Neuronal stem cell (in vitro differentiated cells): Measurements from ENCODE around the gene KRTAP10-2.

Experiments used
- DNase-seq: peaks from one replicate; pipeline ENCODE4 v3.0.0-alpha.2; 2013; ENCODE audit warnings: low spot score
- H2AFZ ChIP-seq: one replicate; pipeline ENCODE4 v1.6.1; 2013; ENCODE audit warnings: mild to moderate bottlenecking, low read length, inconsistent platforms
- H2AK5ac ChIP-seq: 2 replicates; pipeline ENCODE4 v1.6.1; 2013; ENCODE audit warnings: low read depth, mild to moderate bottlenecking, inconsistent platforms, low read length, moderate library complexity, mixed read lengths
- H2BK120ac ChIP-seq: 2 replicates; pipeline ENCODE4 v1.6.1; 2013; ENCODE audit warnings: low read depth, mild to moderate bottlenecking, inconsistent platforms, low read length, moderate library complexity, mixed read lengths
- H2BK12ac ChIP-seq: one replicate; pipeline ENCODE4 v1.6.1; 2013; ENCODE audit warnings: low read length, inconsistent platforms
- H2BK15ac ChIP-seq: 2 replicates; pipeline ENCODE4 v1.6.1; 2013; ENCODE audit warnings: mild to moderate bottlenecking, low read length, inconsistent platforms, mixed read lengths
- H2BK5ac ChIP-seq: one replicate; pipeline ENCODE4 v1.6.1; 2013; ENCODE audit warnings: inconsistent platforms, mild to moderate bottlenecking, low read length, moderate library complexity
- H3K14ac ChIP-seq: one replicate; pipeline ENCODE4 v1.6.1; 2013; ENCODE audit warnings: low read length, inconsistent platforms
- H3K18ac ChIP-seq: 2 replicates; pipeline ENCODE4 v1.6.1; 2013; ENCODE audit warnings: low read length, inconsistent platforms
- H3K23ac ChIP-seq: 2 replicates; pipeline ENCODE4 v1.6.1; 2013; ENCODE audit warnings: low read depth, mild to moderate bottlenecking, mixed read lengths, low read length, inconsistent platforms; ENCODE audit not compliant: poor library complexity
- H3K27ac ChIP-seq: replicated peaks from 3 replicates; pipeline ENCODE4 v1.5.1; 2013; ENCODE audit warnings: low read length, inconsistent platforms
- H3K27me3 ChIP-seq, 3 experiments: 2 replicates each; pipeline ENCODE4 v1.6.1; 2013; ENCODE audit warnings: low read length in 3 of 3, mild to moderate bottlenecking in 2 of 3, inconsistent platforms in 1 of 3, low read depth in 1 of 3, mixed read lengths in 1 of 3, moderate library complexity in 1 of 3; ENCODE audit not compliant: control insufficient read depth in 3 of 3, insufficient read depth in 3 of 3
- H3K36me3 ChIP-seq, 2 donors: replicated peaks in 1 of 2; 2 replicates each; pipeline ENCODE4 v1.6.1; 2013; ENCODE audit warnings: low read length in 2 of 2; ENCODE audit not compliant: control insufficient read depth in 2 of 2, insufficient read depth in 2 of 2
- H3K4ac ChIP-seq: 2 replicates; pipeline ENCODE4 v1.6.1; 2013; ENCODE audit warnings: inconsistent platforms, mild to moderate bottlenecking, low read length, moderate library complexity
- H3K4me1 ChIP-seq, 2 donors: 1 replicate in 1 of 2; 2 replicates in 1 of 2; pipeline ENCODE4 v1.6.1; 2013; ENCODE audit warnings: low read length in 2 of 2, low read depth in 1 of 2; ENCODE audit not compliant: control insufficient read depth in 2 of 2, insufficient read depth in 1 of 2
- H3K4me2 ChIP-seq: one replicate; pipeline ENCODE4 v1.6.1; 2013; ENCODE audit warnings: mild to moderate bottlenecking, low read length, inconsistent platforms; ENCODE audit not compliant: insufficient read depth, poor library complexity, severe bottlenecking
- H3K4me3 ChIP-seq, 2 donors: 2 replicates each; pipeline ENCODE4 v1.5.1; 2013; ENCODE audit warnings: low read length in 2 of 2, mild to moderate bottlenecking in 2 of 2, inconsistent platforms in 1 of 2, moderate library complexity in 1 of 2
- H3K79me1 ChIP-seq: one replicate; pipeline ENCODE4 v1.6.1; 2013; ENCODE audit warnings: low read depth, mild to moderate bottlenecking, inconsistent platforms, low read length, moderate library complexity
- H3K9ac ChIP-seq: one replicate; pipeline ENCODE4 v1.6.1; 2013; ENCODE audit warnings: mild to moderate bottlenecking, low read depth, low read length, inconsistent platforms; ENCODE audit not compliant: poor library complexity
- H3K9me3 ChIP-seq, 2 donors: replicated peaks in 1 of 2; 2 replicates each; pipeline versions ENCODE3 to v1.6.1; 2013; ENCODE audit warnings: low read length in 2 of 2, mild to moderate bottlenecking in 2 of 2, inconsistent platforms in 1 of 2, low read depth in 1 of 2, mixed read lengths in 1 of 2, moderate library complexity in 1 of 2; ENCODE audit not compliant: control insufficient read depth in 2 of 2, insufficient read depth in 1 of 2
- H4K8ac ChIP-seq: one replicate; pipeline ENCODE4 v1.6.1; 2013; ENCODE audit warnings: low read depth, mild to moderate bottlenecking, inconsistent platforms, low read length, moderate library complexity
- H4K91ac ChIP-seq: one replicate; pipeline ENCODE4 v1.6.1; 2013; ENCODE audit warnings: low read length, low read depth, mild to moderate bottlenecking, inconsistent platforms; ENCODE audit not compliant: poor library complexity
- WGBS, 2 donors: extraction: QIAGEN DNeasy Blood & Tissue Kit; methylation state at CpG; one replicate each; pipeline ENCODE4 v1.1.7; 2013; ENCODE audit warnings: missing lambda C conversion rate in 2 of 2, mixed read lengths in 1 of 2; ENCODE audit not compliant: insufficient read length in 2 of 2, insufficient replicate concordance in 1 of 2; ENCODE audit errors: extremely low coverage in 2 of 2; 5-methylcytosine and 5-hydroxymethylcytosine counted together

Gene KRTAP10-2

GRCh38 chr21:44557491-44558328, 6.4 kb upstream of the KRTAP10-2 start:
- Histone ChIP-seq H2AFZ (no peak overlapping the region), H3K36me3 (no peaks in the 10 kb centered on the region), H2BK15ac (peak overlapping the region; percentile 6), H2BK5ac (no peak overlapping the region), H4K8ac (peak overlapping the region; percentile 79), H4K91ac (no peak overlapping the region), H3K79me1 (no peaks in the 10 kb centered on the region), H2BK12ac (peak overlapping the region; percentile 88), H2BK120ac (peak overlapping the region; percentile 54), H3K9ac (peak overlapping the region; percentile 67), H2AK5ac (peak overlapping the region; percentile 49), H3K4me2 (no peak overlapping the region), H3K4me3 (no peak overlapping the region), H3K27me3 (no peaks in the 10 kb centered on the region), H3K4ac (peak overlapping the region; percentile 68), H3K18ac (peak overlapping the region; percentile 90), H3K4me1 (peaks cover 2 to 5% of the 10 kb centered on the region in 2 donors), H3K14ac (peak overlapping the region; percentile 92), H3K27ac (no peak overlapping the region), H3K23ac (no peak overlapping the region), H3K9me3 (no peaks in the 10 kb centered on the region)
- no CpG with 5 or more reads among the region's 30 CpGs for WGBS, 2 donors
- DNase-seq: no peak

DNA sequence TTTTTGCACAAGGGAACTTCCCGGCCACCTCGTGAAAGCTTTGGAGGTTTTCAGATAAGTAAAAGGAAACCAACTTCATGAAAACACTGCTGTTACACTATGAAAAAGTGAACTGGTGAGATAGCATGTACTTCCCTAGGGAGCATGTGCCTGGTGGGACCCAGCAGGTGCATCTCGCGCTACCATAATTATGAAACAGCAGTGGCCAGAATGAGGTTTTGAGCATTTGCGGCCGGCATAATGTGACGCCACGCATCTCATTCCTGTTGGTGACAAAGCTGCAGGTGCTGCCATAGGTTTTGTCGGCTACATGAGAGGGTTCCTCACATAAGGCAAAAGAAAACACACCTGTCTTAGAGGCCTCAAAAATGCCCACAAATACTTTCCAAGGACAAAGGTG, 5.6 kb upstream of the KRTAP10-2 start:
- no peak overlapping the region for H3K9ac ChIP-seq
- no peak overlapping the region for H3K18ac ChIP-seq
- no peak for DNase-seq
- no peak overlapping the region for H2BK12ac ChIP-seq
- no peak overlapping the region for H3K23ac ChIP-seq
- H3K4me2 ChIP-seq: no peak overlapping the region
- H4K91ac ChIP-seq: no peak overlapping the region
- peaks cover 4 to 5% of the 10 kb centered on the region in 2 donors for H3K4me1 ChIP-seq
- H3K27me3 ChIP-seq: no peaks in the 10 kb centered on the region
- no peak overlapping the region for H2AK5ac ChIP-seq
- no peak overlapping the region for H3K4me3 ChIP-seq
- no peak overlapping the region for H2AFZ ChIP-seq
- no peak overlapping the region for H4K8ac ChIP-seq
- no peak overlapping the region for H2BK120ac ChIP-seq
- H3K79me1 ChIP-seq: no peaks in the 10 kb centered on the region
- no peak overlapping the region for H2BK15ac ChIP-seq
- no peak overlapping the region for H3K27ac ChIP-seq
- H3K36me3 ChIP-seq: no peaks in the 10 kb centered on the region
- no peak overlapping the region for H3K14ac ChIP-seq
- H2BK5ac ChIP-seq: no peak overlapping the region
- H3K9me3 ChIP-seq: no peaks in the 10 kb centered on the region
- WGBS, 2 donors: no CpG with 5 or more reads among the region's 9 CpGs
- no peak overlapping the region for H3K4ac ChIP-seq

DNA sequence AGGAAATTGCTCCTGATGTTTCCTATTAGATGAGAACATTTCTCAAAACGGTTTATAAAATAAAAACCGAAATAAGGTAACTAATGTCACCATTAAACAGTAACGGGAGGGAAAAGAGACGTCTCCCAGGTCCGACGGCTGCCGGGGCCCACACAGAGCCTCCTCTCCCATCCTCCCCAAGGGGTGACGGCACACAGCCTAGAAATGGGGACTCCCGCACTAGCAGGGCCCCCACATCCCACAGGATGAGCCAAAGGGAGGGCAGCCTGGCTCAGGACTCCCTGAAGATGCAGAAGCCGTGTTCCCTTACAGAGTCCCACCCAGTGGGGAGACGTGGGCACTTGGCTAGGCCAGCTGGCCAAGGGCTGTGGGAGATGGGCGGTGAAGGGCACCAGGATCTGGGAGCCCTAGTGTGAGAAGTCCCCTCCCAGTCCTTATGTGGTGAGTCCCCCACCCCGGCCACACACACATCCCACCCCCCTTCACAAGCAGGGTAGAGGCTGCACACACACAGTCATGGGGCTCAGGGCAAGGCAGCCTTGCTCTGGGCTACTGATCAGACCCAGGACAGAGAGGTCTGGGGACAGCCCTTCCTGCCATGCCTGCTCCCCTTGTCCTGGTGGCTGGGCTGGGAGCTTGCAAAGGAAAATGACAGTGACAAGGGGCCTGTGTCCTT, 4.0 kb upstream of the KRTAP10-2 start:
- Histone ChIP-seq H3K4me2 (no peak overlapping the region), H2AFZ (no peak overlapping the region), H3K4me1 (peaks cover 12 to 14% of the 10 kb centered on the region in 2 donors), H2BK15ac (peak overlapping the region; percentile 35), H2BK5ac (no peak overlapping the region), H3K9ac (no peak overlapping the region), H2BK120ac (no peak overlapping the region), H3K18ac (peak overlapping the region; percentile 75), H3K4ac (no peak overlapping the region), H3K9me3 (no peaks in the 10 kb centered on the region), H3K4me3 (no peak overlapping the region), H2BK12ac (no peak overlapping the region), H3K14ac (no peak overlapping the region), H3K27ac (no peak overlapping the region), H3K79me1 (no peaks in the 10 kb centered on the region), H4K91ac (no peak overlapping the region), H3K27me3 (no peaks in the 10 kb centered on the region), H4K8ac (no peak overlapping the region), H3K36me3 (no peaks in the 10 kb centered on the region), H2AK5ac (peak overlapping the region; percentile 88), H3K23ac (no peak overlapping the region)
- no peak for DNase-seq
- WGBS, 2 donors: no CpG with 5 or more reads among the region's 13 CpGs

- Histone ChIP-seq H3K27ac (no peak overlapping the region), H3K4me2 (no peak overlapping the region), H3K9me3 (no peaks in the 10 kb centered on the region), H2BK15ac (peak overlapping the region; percentile 5), H3K23ac (no peak overlapping the region), H2BK12ac (peak overlapping the region; percentile 51), H3K4ac (no peak overlapping the region), H2AK5ac (peak overlapping the region; percentile 95), H3K79me1 (no peaks in the 10 kb centered on the region), H3K4me1 (peaks cover 23 to 25% of the 10 kb centered on the region in 2 donors), H4K8ac (no peak overlapping the region), H2BK5ac (peak overlapping the region; percentile 27), H2AFZ (no peak overlapping the region), H3K27me3 (no peaks in the 10 kb centered on the region), H3K36me3 (no peaks in the 10 kb centered on the region), H3K9ac (no peak overlapping the region), H3K4me3 (no peak overlapping the region), H4K91ac (no peak overlapping the region), H3K14ac (no peak overlapping the region), H2BK120ac (no peak overlapping the region), H3K18ac (no peak overlapping the region)
- DNase-seq: no peak
- WGBS, 2 donors: no CpG with 5 or more reads among the region's 13 CpGs
These were observed 1.4 kb upstream of the KRTAP10-2 start for GRCh38 chr21:44552681-44553080.
